Daoy (cell line): ENCODE results near the gene RABGEF1. TPM values are rescaled to one million over a fixed set of nuclear protein-coding genes. Genes with fewer than 3 reads are reported as not detected.
A peak's percentile ranks its signal among the peaks of the same experiment; 100 is the strongest.
"Not testable (repeated sequence)": the region's sequence is repeated elsewhere in the genome, so short reads cannot be mapped to it uniquely, and the experiment has no call there.

Source experiments
- DNase-seq: peaks from one replicate; pipeline ENCODE4 v3.0.0-alpha.2; 2015; ENCODE audit warnings: low read depth
- total RNA-seq: library from RNA; depleted of rRNA; stranded (reverse); fragments of >200 nt; shearing (Covaris generic); gene quantifications from 2 replicates; pipeline ENCODE4 v1.2.3, GENCODE V29; 2014

RABGEF1 gene
- total RNA-seq, 1 experiment from 2014 or later: 55.0 TPM

GRCh38 chr7:66810716-66811115, 70.2 kb downstream of the RABGEF1 start:
- no peak for DNase-seq

- DNase-seq: not testable (repeated sequence)
These were observed 74.8 kb downstream of the RABGEF1 start for GRCh38 chr7:66815186-66815875.

GRCh38 chr7:66815951-66816350, 75.4 kb downstream of the RABGEF1 start:
- no peak for DNase-seq

- not testable (repeated sequence) for DNase-seq
These were observed 76.1 kb downstream of the RABGEF1 start for GRCh38 chr7:66816658-66817057.

- DNase-seq: not testable (repeated sequence)
These were observed 76.8 kb downstream of the RABGEF1 start for GRCh38 chr7:66817208-66817795.

GRCh38 chr7:66817956-66818355, 77.4 kb downstream of the RABGEF1 start:
- DNase-seq: not testable (repeated sequence)

- DNase-seq: no peak
These were observed 83.5 kb downstream of the RABGEF1 start for GRCh38 chr7:66824041-66824440.

GRCh38 chr7:66825538-66825937, 85.0 kb downstream of the RABGEF1 start:
- DNase-seq: peak; percentile 58

- DNase-seq: no peak
These were observed 86.1 kb downstream of the RABGEF1 start for GRCh38 chr7:66826649-66827048.

GRCh38 chr7:66830976-66831375, 90.4 kb downstream of the RABGEF1 start:
- not testable (repeated sequence) for DNase-seq

- no peak for DNase-seq
These were observed 92.2 kb downstream of the RABGEF1 start for GRCh38 chr7:66832531-66833351.

GRCh38 chr7:66837007-66837406, 96.5 kb downstream of the RABGEF1 start:
- peak; percentile 54 for DNase-seq

GRCh38 chr7:66837661-66838060, 97.1 kb downstream of the RABGEF1 start:
- DNase-seq: no peak

- DNase-seq: no peak
These were observed 99.3 kb downstream of the RABGEF1 start for GRCh38 chr7:66839814-66840213.

- no peak for DNase-seq
These were observed 99.8 kb downstream of the RABGEF1 start for GRCh38 chr7:66840316-66840715.

- DNase-seq: no peak
These were observed 101.4 kb downstream of the RABGEF1 start for GRCh38 chr7:66841898-66842297.

GRCh38 chr7:66843492-66843891, 103.0 kb downstream of the RABGEF1 start:
- DNase-seq: not testable (repeated sequence)

GRCh38 chr7:66844552-66845378, 104.2 kb downstream of the RABGEF1 start:
- DNase-seq: peak; percentile 100

- DNase-seq: no peak
These were observed 105.0 kb downstream of the RABGEF1 start for GRCh38 chr7:66845379-66846095.

GRCh38 chr7:66846096-66846445, 105.5 kb downstream of the RABGEF1 start:
- DNase-seq: not testable (repeated sequence)

- DNase-seq: not testable (repeated sequence)
These were observed 107.0 kb downstream of the RABGEF1 start for GRCh38 chr7:66847523-66847855.
